CD4-positive, alpha-beta T cell treated with Interferon gamma for 1 hour (primary cell): ENCODE measurements around the gene BEX5.
"Not testable (repeated sequence)": the region's sequence is repeated elsewhere in the genome, so short reads cannot be mapped to it uniquely, and the experiment has no call there.

ENCODE experiments used
- DNase-seq: peaks from one replicate; pipeline ENCODE4 v3.0.0-alpha.2; 2020

The BEX5 gene

DNA sequence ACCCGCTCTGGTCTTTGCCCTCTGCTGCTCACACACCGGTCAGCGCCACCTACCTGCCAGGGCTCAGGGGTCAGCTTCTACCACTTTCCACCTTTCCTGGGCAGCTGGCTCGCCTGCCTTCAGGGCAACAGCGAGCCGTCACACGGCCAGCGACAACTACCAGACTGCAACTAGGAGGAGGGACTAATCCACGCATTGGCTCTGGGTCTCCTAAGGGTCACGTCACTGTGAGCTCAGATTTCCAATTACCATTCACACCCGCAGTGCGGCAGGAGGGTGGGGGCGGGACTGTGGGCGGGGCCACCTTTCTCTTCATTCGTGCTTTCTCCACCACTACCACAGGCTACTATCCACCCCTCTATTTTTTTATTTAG, at the start of gene BEX5:
TSS of gene BEX5 (minus strand) at position 172 of the 374 bp plus-strand sequence. CDS start 1,712 bp downstream, outside the sequence.
- peak; percentile 66 for DNase-seq

DNA sequence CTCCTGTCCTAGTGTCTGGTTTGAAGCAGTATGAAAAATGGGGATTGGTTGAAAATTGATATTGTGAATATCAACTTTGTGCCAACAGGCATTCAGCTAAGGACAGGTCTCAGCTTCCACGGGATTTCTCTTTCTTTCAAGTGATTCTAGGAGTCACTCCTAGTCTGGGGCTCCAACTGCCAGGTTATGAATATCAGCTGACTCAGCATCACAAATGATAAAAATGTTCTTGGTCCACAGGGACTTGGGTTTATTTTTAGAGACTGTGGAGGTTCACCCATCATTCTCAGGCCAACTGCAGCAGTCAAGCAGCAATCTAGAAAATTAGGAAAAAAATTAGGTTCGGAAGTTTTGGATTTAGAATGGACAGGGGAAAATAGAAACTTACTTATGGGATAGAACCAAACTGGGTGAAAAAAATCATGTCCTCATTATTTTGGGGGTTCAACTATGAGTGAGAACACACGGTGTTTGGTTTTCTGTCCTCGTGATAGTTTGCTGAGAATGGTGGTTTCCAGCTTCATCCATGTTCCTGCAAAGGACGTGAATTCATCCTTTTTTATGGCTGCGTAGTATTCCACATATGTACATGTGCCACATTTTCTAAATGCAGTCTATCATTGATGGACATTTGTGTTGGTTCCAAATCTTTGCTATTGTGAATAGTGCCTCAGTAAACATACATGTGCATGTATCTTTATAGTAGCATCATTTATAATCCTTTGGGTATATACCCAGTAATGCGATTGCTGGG, 30.4 kb upstream of the BEX5 start:
- DNase-seq: no peak

DNA sequence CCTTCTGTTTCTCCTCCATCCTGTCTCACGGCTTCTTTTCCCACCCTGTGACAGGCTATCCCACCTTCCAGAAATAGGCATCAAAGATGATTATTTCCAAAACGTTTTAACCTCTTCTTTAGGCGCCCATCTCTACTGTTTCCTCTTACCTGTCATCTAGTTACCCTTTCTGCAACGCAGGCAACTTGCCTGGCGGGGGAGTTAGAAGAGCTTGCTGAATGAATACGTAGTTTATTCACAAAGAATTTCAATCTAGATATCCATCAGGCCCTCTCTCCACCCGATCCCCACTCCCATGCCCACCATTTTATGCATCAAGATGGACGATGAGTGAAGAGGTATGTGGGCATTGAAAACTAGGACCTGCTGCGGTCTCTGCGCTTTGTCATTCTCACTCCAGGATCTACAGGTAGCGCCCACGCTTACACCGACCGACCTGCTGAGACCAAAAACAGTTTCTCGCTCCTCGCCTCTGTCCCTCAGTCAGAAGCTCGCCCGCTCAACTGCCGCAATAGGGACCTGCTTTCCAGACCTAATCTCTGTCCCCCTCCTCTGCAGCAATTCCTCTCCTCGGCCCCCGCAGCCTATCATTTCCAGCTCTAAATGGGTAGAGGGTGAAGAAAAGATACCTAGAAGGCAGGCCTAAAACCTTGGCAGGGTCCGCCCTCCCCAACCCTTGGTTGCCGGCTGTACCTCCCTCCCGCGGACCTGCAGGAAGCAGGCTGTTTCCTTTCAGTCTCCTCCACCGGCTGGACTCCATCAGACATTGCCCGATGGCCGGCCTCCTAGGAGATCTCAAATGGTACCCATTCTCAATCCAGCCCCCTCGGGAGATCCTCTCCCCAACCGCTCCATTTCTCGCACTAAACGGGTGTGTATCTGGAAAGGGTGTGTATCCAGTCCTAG, 624 bp downstream of the BEX5 start:
- DNase-seq: no peak

DNA sequence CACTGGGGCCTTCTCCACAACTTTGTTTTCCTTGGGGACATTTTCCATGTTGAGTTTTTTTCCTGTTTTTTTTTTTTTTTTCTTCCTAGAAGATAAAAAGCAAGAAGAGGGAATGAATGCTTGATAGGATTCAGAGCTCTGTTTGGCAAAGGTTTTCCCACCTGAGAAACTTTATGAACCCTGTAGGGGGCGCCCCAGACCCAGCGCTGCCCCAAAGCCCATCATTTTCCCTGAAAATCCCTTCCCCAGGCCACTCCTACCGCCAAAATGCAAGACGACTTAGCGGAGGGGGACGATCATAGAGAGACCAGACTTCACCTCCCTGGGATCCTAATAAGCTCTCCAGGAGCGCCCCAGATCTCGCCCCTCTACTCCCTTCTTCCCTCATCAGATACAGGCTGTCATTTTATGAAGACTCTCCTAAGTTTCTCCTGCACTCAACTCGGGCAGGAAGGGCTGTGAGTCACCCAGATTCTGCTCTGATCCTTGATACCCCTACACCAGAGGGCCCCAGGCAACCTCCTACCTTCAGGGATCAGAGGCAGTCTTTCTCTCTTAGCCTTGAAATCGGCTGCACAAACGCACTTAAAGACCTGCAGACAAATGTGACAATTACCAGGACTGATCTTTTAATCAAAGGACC, 1.4 kb downstream of the BEX5 start:
- DNase-seq: no peak

DNA sequence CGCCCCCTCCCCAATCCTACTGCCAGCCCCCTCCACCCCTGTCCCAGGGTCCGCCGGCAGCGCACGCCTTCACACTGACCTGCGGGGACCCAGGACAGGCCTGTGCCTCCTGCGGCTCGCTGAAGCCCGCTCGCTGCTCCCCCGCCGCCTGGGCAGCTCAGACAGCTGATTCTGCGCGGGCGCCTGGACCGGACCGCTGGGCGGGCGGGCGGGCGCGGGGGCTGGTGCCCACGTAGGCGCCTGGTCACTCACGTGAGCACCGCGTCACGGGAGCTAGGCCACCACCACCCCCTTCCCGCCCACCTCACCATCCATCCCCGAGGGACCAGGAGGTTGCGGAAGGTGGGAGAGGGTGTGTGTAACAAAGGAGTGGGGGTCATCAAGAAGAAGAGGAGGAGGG, 13.5 kb downstream of the BEX5 start, which contains the start of gene TCEAL6:
TSS of gene TCEAL6 (minus strand) at position 208 of the 400 bp plus-strand sequence.
- not testable (repeated sequence) for DNase-seq

DNA sequence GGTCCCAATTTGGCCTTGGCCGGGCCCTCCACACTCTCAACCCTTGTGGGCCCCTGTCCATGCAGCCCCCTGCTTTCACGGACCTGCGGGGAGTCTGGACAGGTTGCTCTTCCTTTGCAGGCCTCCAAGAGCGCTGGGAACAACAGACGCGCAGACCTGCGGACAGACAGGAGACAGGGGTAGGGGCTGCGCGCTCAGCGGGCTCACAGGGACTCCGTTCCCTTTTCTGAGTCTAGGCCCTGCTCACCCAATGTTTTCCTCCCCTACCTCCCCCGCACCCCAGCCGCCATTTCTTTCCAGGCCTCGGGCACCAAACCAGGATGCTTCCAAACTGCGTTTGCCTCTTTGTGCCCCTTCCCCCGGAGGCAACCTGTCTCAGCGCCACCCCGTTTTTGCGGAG, 14.1 kb downstream of the BEX5 start:
- DNase-seq: not testable (repeated sequence)

DNA sequence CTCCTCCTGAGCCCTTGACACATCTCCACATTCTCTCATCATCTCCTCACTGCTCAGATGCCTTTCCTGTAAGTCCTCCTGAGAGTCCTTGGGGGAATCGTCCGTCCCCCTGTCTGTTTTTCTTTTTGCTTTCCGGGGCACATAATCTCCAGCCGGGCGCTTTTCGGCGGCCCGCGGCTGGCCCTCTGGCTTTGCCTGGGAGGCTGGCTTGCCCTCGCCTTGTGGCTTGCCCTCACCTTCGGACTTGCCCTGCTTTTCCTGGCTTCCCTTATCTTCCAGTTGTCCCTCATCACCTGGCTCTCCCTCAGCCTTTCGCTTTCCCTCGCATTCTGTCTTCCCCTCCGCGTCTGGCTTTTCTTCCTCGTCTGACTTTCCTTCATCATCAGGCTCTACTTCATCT, 14.9 kb downstream of the BEX5 start:
- DNase-seq: not testable (repeated sequence)

DNA sequence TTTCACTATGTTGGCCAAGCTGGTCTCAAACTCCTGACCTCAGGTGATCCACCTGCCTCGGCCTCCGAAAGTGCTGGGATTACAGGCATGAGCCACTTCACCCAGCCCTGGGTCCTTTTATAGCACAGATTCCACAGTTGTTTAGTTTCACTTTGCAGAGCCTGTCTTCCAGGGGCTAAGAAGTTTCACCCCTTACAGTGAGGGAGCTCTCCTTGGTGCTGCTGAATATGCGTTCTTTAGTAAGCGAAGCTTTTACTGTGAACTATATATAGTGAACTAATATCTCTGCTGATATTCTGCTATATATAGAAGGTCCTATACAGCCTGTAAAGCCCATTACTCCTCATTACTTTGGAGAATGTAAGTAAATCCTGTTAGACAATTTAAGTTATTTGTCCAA, 17.7 kb downstream of the BEX5 start:
- no peak for DNase-seq

DNA sequence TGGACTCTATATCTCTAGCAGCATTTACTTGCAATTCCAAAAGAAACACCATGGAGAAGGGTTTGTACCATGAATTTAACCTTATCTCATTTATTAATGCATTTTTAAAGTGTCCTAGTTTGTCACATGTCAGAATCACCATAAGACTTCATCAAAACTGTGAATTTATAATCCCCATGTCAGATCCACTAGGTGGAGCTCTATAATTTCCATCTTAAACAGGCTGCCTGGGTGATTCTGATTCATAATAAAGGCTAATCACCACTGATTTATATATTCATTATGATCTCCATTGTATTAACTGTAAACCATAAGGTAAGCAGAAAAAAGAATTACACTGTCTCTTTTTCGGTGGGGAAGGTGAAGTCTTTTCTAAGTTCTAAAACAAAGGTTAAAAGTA, 26.3 kb downstream of the BEX5 start:
- no peak for DNase-seq

DNA sequence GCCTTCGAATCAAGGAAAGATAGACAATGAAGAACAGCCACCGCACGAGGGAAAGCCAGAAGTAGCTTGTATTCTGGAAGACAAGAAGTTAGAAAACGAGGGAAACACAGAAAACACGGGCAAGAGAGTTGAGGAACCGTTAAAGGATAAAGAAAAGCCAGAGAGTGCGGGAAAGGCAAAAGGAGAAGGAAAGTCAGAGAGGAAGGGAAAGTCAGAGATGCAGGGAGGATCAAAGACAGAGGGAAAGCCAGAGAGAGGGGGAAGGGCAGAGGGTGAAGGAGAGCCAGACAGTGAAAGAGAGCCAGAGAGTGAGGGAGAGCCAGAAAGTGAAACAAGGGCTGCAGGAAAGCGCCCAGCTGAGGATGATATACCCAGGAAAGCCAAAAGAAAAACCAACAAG, 28.9 kb downstream of the BEX5 start:
- no peak for DNase-seq

DNA sequence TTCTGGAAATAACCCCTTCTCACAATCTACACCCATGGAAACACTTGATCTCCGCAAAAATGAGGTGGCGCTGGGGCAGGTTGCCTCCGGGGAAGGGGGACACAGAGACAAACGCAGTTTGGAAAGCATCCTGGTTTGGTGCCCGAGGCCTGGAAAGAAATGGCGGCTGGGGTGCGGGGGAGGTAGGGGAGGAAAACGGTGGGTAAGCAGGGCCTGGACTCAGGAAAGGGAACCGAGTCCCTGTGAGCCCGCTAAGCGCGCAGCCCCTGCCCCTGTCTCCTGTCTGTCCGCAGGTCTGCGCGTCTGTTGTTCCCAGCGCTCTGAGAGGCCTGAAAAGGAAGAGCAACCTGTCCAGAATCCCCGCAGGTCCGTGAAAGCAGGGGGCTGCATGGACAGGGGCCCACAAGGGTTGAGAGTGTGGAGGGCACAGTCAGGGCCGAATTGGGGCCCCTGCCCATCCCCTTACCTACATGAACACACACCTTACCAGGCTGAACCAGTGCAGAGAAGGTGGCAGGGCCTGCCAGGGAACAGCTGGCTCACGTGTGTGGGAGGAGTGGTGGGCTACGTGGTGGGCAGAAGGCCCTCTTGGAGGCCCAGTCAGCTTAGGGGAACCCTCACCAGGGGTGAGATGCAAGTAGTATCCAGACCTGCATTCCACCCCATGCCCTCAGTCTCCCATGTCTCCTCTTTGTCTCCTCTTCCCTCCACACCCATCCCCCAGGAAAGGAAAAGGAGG, 29.5 kb downstream of the BEX5 start:
- not testable (repeated sequence) for DNase-seq

DNA sequence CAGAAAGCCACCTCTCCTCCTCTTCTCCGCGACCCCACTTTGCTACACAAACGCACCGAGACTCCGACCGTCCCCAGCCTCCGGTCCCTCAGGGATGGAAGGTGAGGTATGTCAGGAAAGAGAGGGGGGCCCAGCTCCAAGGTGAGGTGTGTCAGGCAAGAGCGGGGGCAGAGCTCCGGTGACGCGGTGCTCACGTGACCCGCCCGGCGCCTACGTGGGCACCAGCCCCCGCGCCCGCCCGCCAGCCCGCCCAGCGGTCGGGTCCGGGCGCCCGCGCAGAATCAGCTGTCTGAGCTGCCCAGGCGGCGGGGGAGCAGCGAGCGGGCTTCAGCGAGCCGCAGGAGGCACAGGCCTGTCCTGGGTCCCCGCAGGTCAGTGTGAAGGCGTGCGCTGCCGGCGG, 30.3 kb downstream of the BEX5 start, which contains the start of gene TCEAL2:
TSS of gene TCEAL2 (plus strand) at position 244 of the 400 bp plus-strand sequence. CDS start 1,152 bp downstream, outside the sequence.
- not testable (repeated sequence) for DNase-seq

DNA sequence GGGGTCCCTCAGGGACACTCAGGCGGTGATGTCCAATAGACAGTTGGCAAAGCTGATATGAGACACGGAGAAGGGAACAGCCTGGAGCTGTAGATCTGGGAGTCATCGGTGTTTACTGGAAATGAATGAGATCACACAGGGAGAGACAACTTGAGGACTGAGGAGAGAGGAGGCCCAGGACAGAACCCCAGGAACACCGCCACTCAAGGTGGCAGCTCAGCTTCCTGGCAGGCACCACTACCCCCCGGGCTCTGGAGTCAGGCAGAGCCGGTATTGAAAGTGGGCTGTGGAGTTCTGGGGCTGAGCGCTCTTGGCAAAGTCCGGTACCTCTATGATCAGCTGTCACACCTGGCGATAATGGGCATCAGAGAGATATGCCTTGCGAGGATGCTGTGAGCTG, 30.8 kb downstream of the BEX5 start:
- not testable (repeated sequence) for DNase-seq

DNA sequence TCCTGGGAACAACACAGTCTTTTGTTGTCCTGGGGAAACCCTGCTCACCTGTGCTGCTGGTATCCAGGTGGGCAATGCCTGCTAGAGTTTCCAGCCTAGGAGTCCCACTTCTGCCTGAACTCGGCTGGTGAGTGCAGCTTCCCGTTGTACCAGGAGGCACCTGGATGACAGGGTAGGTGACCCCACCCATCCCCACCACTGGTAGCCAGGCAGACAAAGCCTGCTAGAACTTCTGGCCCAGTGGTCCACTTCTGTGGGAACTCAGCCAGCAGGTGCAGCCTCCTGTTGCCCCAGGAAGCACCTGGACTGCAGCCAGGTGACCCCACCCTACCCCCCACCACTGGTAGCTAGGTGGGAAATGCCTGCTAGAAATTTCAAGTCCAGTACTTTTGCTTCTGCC, 40.0 kb downstream of the BEX5 start:
- DNase-seq: no peak

DNA sequence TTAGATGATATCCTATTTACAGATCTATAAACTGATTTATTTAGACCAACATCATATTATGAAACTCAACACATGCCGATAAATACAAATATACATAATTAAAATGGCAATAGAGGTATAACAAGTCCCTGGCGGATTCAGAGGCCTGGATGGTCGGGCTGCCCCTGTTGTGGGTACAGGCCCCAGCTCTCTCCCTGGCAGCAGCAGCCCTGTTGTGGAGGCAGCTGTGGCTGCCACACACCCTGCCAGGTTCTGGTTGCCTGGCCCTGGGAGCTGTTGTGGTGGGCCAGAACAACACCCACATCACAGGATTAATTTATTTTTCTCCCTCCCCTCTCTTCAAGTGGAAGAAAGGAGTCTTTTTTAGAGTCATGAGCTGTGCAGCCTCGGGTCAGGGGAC, 42.4 kb downstream of the BEX5 start:
- no peak for DNase-seq
